Raji (cell line): Measurements from ENCODE around the gene TMEM30B.

Experiments used
- POLR2A ChIP-seq: IDR thresholded peaks from 2 replicates; pipeline ENCODE4 v1.6.1; 2011; ENCODE audit warnings: low read depth, low read length, control low read depth; ENCODE audit not compliant: insufficient read depth

TMEM30B gene

GRCh38 chr14:61281186-61281947, at the start of gene TMEM30B:
Gene TMEM30B (minus strand): TSS chr14:61281338. CDS start chr14:61281147, 191 bp downstream.
- no peak for TF ChIP-seq POLR2A

GRCh38 chr14:61330511-61330910, 49.4 kb upstream of the TMEM30B start:
- no peak for TF ChIP-seq POLR2A

- no peak for TF ChIP-seq POLR2A
These were observed 48.4 kb upstream of the TMEM30B start for GRCh38 chr14:61329478-61330051.

GRCh38 chr14:61328626-61329262, 47.6 kb upstream of the TMEM30B start:
- TF ChIP-seq POLR2A, result no peak

- no peak for TF ChIP-seq POLR2A
These were observed 45.7 kb upstream of the TMEM30B start for GRCh38 chr14:61326847-61327246.

GRCh38 chr14:61326146-61326545, 45.0 kb upstream of the TMEM30B start:
- TF ChIP-seq POLR2A, result no peak

- TF ChIP-seq POLR2A, result no peak
These were observed 44.0 kb upstream of the TMEM30B start for GRCh38 chr14:61325166-61325565.

GRCh38 chr14:61323970-61324369, 42.8 kb upstream of the TMEM30B start:
- no peak for TF ChIP-seq POLR2A

- no peak for TF ChIP-seq POLR2A
These were observed 41.7 kb upstream of the TMEM30B start for GRCh38 chr14:61322799-61323290.

- no peak for TF ChIP-seq POLR2A
These were observed 41.1 kb upstream of the TMEM30B start for GRCh38 chr14:61322011-61322798.

GRCh38 chr14:61321385-61322010, 40.4 kb upstream of the TMEM30B start, which contains the start of gene PRKCH:
Gene PRKCH (plus strand): TSS chr14:61321579. CDS start chr14:61322102, 523 bp downstream.
- TF ChIP-seq POLR2A, result no peak

GRCh38 chr14:61320806-61321384, 39.8 kb upstream of the TMEM30B start:
- no peak for TF ChIP-seq POLR2A

GRCh38 chr14:61319706-61320105, 38.6 kb upstream of the TMEM30B start:
- TF ChIP-seq POLR2A, result no peak

- no peak for TF ChIP-seq POLR2A
These were observed 37.9 kb upstream of the TMEM30B start for GRCh38 chr14:61319086-61319485.
